H1 (cell line): ENCODE measurements around the gene SHOX. TPM values are rescaled to one million over a fixed set of nuclear protein-coding genes. Genes with fewer than 3 reads are reported as not detected.

Experiments
- CTCF ChIA-PET: fragments of 300-600 bp; sonication (Branson Sonifier 250); formaldehyde crosslinking; loops from one replicate; lab custom pipeline; 2021; ENCODE audit not compliant: partially characterized antibody; lab: Charles Lee
- POLR2A ChIA-PET: fragments of 300-600 bp; sonication (Branson Sonifier 250); formaldehyde crosslinking; loops from one replicate; lab custom pipeline; 2021; ENCODE audit warnings: inconsistent platforms; ENCODE audit not compliant: partially characterized antibody; lab: Charles Lee
- DNase-seq, 2 experiments: peaks; one replicate each; pipeline versions ENCODE4 v3.0.0 to v3.0.0-alpha.2; 2010 to 2022; ENCODE audit warnings: low spot score in 2 of 2, low read depth in 1 of 2, mixed read lengths in 1 of 2
- FAIRE-seq: peaks from 2 replicates; lab custom pipeline; 2011; peaks lifted over from hg19 to GRCh38; lab: Jason Lieb, UNC
- H2AFZ ChIP-seq: 2 replicates; pipeline ENCODE4 v1.8.1; 2012; ENCODE audit warnings: low read length, inconsistent platforms
- H2AK5ac ChIP-seq: 2 replicates; pipeline ENCODE4 v1.6.1; 2013; ENCODE audit warnings: low read depth, low read length
- H2BK120ac ChIP-seq: replicated peaks from 2 replicates; pipeline ENCODE3; 2013; ENCODE audit warnings: low read depth, low read length, inconsistent platforms
- H2BK12ac ChIP-seq: 2 replicates; pipeline ENCODE4 v1.6.1; 2013; ENCODE audit warnings: low read depth, low read length
- H2BK15ac ChIP-seq: 2 replicates; pipeline ENCODE4 v1.6.1; 2013; ENCODE audit warnings: low read length
- H2BK20ac ChIP-seq: 2 replicates; pipeline ENCODE4 v1.6.1; 2013; ENCODE audit warnings: low read length
- H2BK5ac ChIP-seq: 2 replicates; pipeline ENCODE4 v1.6.1; 2013; ENCODE audit warnings: low read depth, low read length
- H3K14ac ChIP-seq: 2 replicates; pipeline ENCODE4 v1.6.1; 2013; ENCODE audit warnings: inconsistent platforms; ENCODE audit not compliant: insufficient read length
- H3K18ac ChIP-seq: 2 replicates; pipeline ENCODE4 v1.6.1; 2013; ENCODE audit warnings: low read length; ENCODE audit errors: extremely low read depth
- H3K23ac ChIP-seq: 2 replicates; pipeline ENCODE4 v1.6.1; 2013; ENCODE audit warnings: inconsistent platforms; ENCODE audit not compliant: insufficient read length
- H3K23me2 ChIP-seq: 2 replicates; pipeline ENCODE4 v1.6.1; 2013; ENCODE audit warnings: low read depth, low read length
- H3K27ac ChIP-seq: 2 replicates; pipeline ENCODE4 v1.6.1; 2011; ENCODE audit warnings: low read depth, low read length, inconsistent platforms
- H3K27me3 ChIP-seq, 4 experiments: replicated peaks in 1 of 4; 1 replicate in 1 of 4; 2 replicates in 3 of 4; pipeline versions ENCODE4 v1.6.1 to v1.8.1; 2011 to 2013; ENCODE audit warnings: low read length in 3 of 4, mild to moderate bottlenecking in 3 of 4, inconsistent platforms in 2 of 4, mixed read lengths in 2 of 4, moderate library complexity in 1 of 4; ENCODE audit not compliant: control insufficient read depth in 3 of 4, insufficient read depth in 3 of 4; ENCODE audit errors: extremely low read depth in 1 of 4
- H3K36me3 ChIP-seq, 4 experiments: 2 replicates each; pipeline versions ENCODE4 v1.6.1 to v1.8.1; 2011 to 2013; ENCODE audit warnings: mild to moderate bottlenecking in 4 of 4, low read length in 3 of 4, moderate library complexity in 2 of 4, control low read depth in 1 of 4, inconsistent platforms in 1 of 4; ENCODE audit not compliant: insufficient read depth in 4 of 4, control insufficient read depth in 2 of 4
- H3K4ac ChIP-seq: replicated peaks from 2 replicates; pipeline ENCODE3; 2013; ENCODE audit warnings: low read length, low read depth, mixed read lengths, inconsistent platforms; ENCODE audit not compliant: insufficient read length
- H3K4me1 ChIP-seq, 4 experiments: replicated peaks in 1 of 4; 1 replicate in 1 of 4; 2 replicates in 3 of 4; pipeline versions ENCODE4 v1.6.1 to v1.8.1; 2011 to 2013; ENCODE audit warnings: low read length in 3 of 4, inconsistent platforms in 2 of 4, mixed read lengths in 1 of 4; ENCODE audit not compliant: insufficient read depth in 4 of 4, control insufficient read depth in 3 of 4
- H3K4me2 ChIP-seq, 2 experiments: 2 replicates each; pipeline versions ENCODE4 v1.6.1 to v1.8.1; 2011 to 2013; ENCODE audit warnings: low read depth in 2 of 2, low read length in 2 of 2, control low read depth in 1 of 2, inconsistent platforms in 1 of 2, mild to moderate bottlenecking in 1 of 2; ENCODE audit not compliant: insufficient read depth in 1 of 2
- H3K4me3 ChIP-seq, 4 experiments: fragments of 200-600, 300-600 bp in 1 of 4; sonication (generic), shearing (Covaris generic), sonication (Bioruptor Twin) in 1 of 4; 2 replicates each; pipeline versions ENCODE4 v1.5.1 to v1.8.1; 2011 to 2016; ENCODE audit warnings: low read length in 4 of 4, low read depth in 3 of 4, control low read depth in 2 of 4, inconsistent platforms in 2 of 4, mild to moderate bottlenecking in 2 of 4, mixed read lengths in 1 of 4, moderate library complexity in 1 of 4; ENCODE audit not compliant: insufficient read depth in 2 of 4; ENCODE audit errors: extremely low read depth in 1 of 4
- H3K56ac ChIP-seq: replicated peaks from 2 replicates; pipeline ENCODE3; 2013; ENCODE audit warnings: low read depth, mild to moderate bottlenecking, mixed read lengths, low read length, inconsistent platforms; ENCODE audit not compliant: insufficient read length
- H3K79me1 ChIP-seq: 2 replicates; pipeline ENCODE4 v1.6.1; 2013; ENCODE audit warnings: low read depth, low read length, control low read depth
- H3K79me2 ChIP-seq, 2 experiments: 2 replicates each; pipeline versions ENCODE4 v1.6.1 to v1.8.1; 2012 to 2013; ENCODE audit warnings: low read length in 2 of 2, mild to moderate bottlenecking in 2 of 2, inconsistent platforms in 1 of 2; ENCODE audit not compliant: insufficient read depth in 2 of 2, control insufficient read depth in 1 of 2
- H3K9ac ChIP-seq, 4 experiments: replicated peaks in 1 of 4; 1 replicate in 1 of 4; 2 replicates in 3 of 4; pipeline versions ENCODE4 v1.6.1 to v1.8.1; 2011 to 2013; ENCODE audit warnings: low read depth in 3 of 4, low read length in 3 of 4, control low read depth in 2 of 4, mild to moderate bottlenecking in 2 of 4, moderate library complexity in 2 of 4, inconsistent platforms in 1 of 4; ENCODE audit errors: extremely low read depth in 1 of 4
- H3K9me3 ChIP-seq, 2 experiments: 2 replicates each; pipeline versions ENCODE4 v1.6.1 to v1.8.1; 2012 to 2013; ENCODE audit warnings: mild to moderate bottlenecking in 2 of 2, moderate library complexity in 2 of 2, control low read depth in 1 of 2, inconsistent platforms in 1 of 2, low read depth in 1 of 2, low read length in 1 of 2, mixed read lengths in 1 of 2; ENCODE audit not compliant: insufficient read depth in 2 of 2
- H4K20me1 ChIP-seq, 2 experiments: replicated peaks in 1 of 2; 2 replicates each; pipeline versions ENCODE3 to v1.8.1; 2011 to 2013; ENCODE audit warnings: inconsistent platforms in 2 of 2, low read length in 2 of 2, mild to moderate bottlenecking in 1 of 2; ENCODE audit not compliant: insufficient read depth in 2 of 2, control insufficient read depth in 1 of 2
- H4K5ac ChIP-seq: 2 replicates; pipeline ENCODE4 v1.6.1; 2013; ENCODE audit warnings: low read length, low read depth, mixed read lengths, inconsistent platforms; ENCODE audit not compliant: insufficient read length
- H4K8ac ChIP-seq: 2 replicates; pipeline ENCODE4 v1.8.0; 2013; ENCODE audit warnings: mild to moderate bottlenecking, moderate library complexity, low read length, inconsistent platforms; ENCODE audit not compliant: insufficient read depth; ENCODE audit errors: extremely low read depth
- H4K91ac ChIP-seq: replicated peaks from 2 replicates; pipeline ENCODE3; 2013; ENCODE audit warnings: low read length, mixed read lengths, inconsistent platforms; ENCODE audit not compliant: insufficient read length
- EGR1 ChIP-seq: IDR thresholded peaks from 2 replicates; pipeline ENCODE4 v1.6.1; 2011; ENCODE audit warnings: low read depth, low read length, borderline replicate concordance
- HDAC6 ChIP-seq: IDR thresholded peaks from one replicate; pipeline ENCODE4 v1.7.1; 2012; ENCODE audit warnings: low read depth, mild to moderate bottlenecking, inconsistent platforms, low read length, moderate library complexity
- TAF1 ChIP-seq: IDR thresholded peaks from 2 replicates; pipeline ENCODE4 v1.6.1; 2011; ENCODE audit warnings: mild to moderate bottlenecking, low read depth, low read length
- TEAD4 ChIP-seq: IDR thresholded peaks from 2 replicates; pipeline ENCODE4 v1.6.1; 2012; ENCODE audit warnings: low read depth, low read length, inconsistent platforms, mixed read lengths
- USF2 ChIP-seq: IDR thresholded peaks from 2 replicates; pipeline ENCODE4 v1.6.1; 2011; ENCODE audit warnings: low read length, improper control_type of control experiment
- WGBS, 2 experiments: shearing (Covaris generic) in 1 of 2; methylation state at CpG; one replicate each; pipeline versions ENCODE4 v1.1.6 to v1.1.7; 2013 to 2015; ENCODE audit warnings: low lambda C conversion rate in 2 of 2, mixed read lengths in 2 of 2, inconsistent platforms in 1 of 2, low coverage in 1 of 2, missing lambda C conversion rate in 1 of 2; ENCODE audit not compliant: insufficient replicate concordance in 2 of 2, insufficient coverage in 1 of 2, insufficient read length in 1 of 2; ENCODE audit errors: extremely low coverage in 1 of 2, missing lambda C conversion rate in 1 of 2; 5-methylcytosine and 5-hydroxymethylcytosine counted together
- polyA plus RNA-seq, 7 experiments: library from polyadenylated mRNA; depleted of rRNA in 3 of 7; stranded (reverse) in 5 of 7; unstranded in 2 of 7; fragments of >200 nt in 5 of 7; fragments of 200-250 nt in 2 of 7; gene quantifications; 1 replicate in 5 of 7; 2 replicates in 1 of 7; 4 replicates in 1 of 7; pipeline versions ENCODE4 v1.2.1 to v1.2.3, GENCODE V29; 2011 to 2013; ENCODE audit warnings: missing spikeins in 2 of 7, mixed read lengths in 2 of 7
- total RNA-seq: library from RNA; stranded (reverse); fragmentation: NEBNext Ultra II Directional; extraction: Animal tissue kit (Norgen Biotek cat#: 25700); gene quantifications from 2 replicates; pipeline ENCODE4 v1.2.1, GENCODE V29; 2021

The SHOX gene
- total and polyA plus RNA-seq, 2 of the 8 experiments (the other 6 are each of a cell fraction or from before 2014, with no cell fraction given) = 0.05 to 0.15 TPM

- 84% methylated on average over 6 of the region's 6 CpGs; no CpG with 5 or more reads in 1 of the 2 experiments for WGBS, 2 experiments
- Histone ChIP-seq H2AK5ac (no peak overlapping the region), H3K9me3 (no peaks in the 10 kb centered on the region; a peak in 1 of 4 replicates), H2BK12ac (peak overlapping the region; percentile 90), H4K5ac (no peak overlapping the region), H3K23ac (no peak overlapping the region), H3K23me2 (no peaks in the 10 kb centered on the region), H2BK120ac (no peak overlapping the region), H2AFZ (no peak overlapping the region), H2BK20ac (no peak overlapping the region), H3K4ac (no peak overlapping the region), H4K20me1 (no peaks in the 10 kb centered on the region), H4K8ac (no peak overlapping the region), H3K9ac (no peak overlapping the region), H3K4me3 (no peak overlapping the region), H3K27ac (no peak overlapping the region), H3K79me1 (no peaks in the 10 kb centered on the region), H4K91ac (no peak overlapping the region), H3K14ac (no peak overlapping the region), H2BK15ac (no peak overlapping the region), H2BK5ac (no peak overlapping the region), H3K36me3 (0 out of 8 replicates have a peak, but pooled peaks cover 0 to 2% (median 0%) of the 10 kb centered on the region in 4 experiments), H3K27me3 (no peaks in the 10 kb centered on the region), H3K79me2 (no peaks in the 10 kb centered on the region), H3K18ac (no peak overlapping the region), H3K56ac (no peak overlapping the region), H3K4me2 (no peak overlapping the region), H3K4me1 (peaks cover 0 to 3% (median 0%) of the 10 kb centered on the region in 4 experiments; a peak in 1 of 7 replicates)
- ChIA-PET POLR2A (no interaction called here), CTCF (no interaction called here)
- FAIRE-seq (no peak), DNase-seq (no peak)
- TF ChIP-seq TAF1 (no peak), USF2 (no peak), HDAC6 (no peak), TEAD4 (peak; percentile 27; the same call in 1 of the 2 replicates), EGR1 (no peak)
These were observed 70.3 kb downstream of the SHOX start for GRCh38 chrX:700936-701335.
